Neural progenitor cell (in vitro differentiated cells): ENCODE data around the gene PRKD3. TPM values are rescaled to one million over a fixed set of nuclear protein-coding genes. Genes with fewer than 3 reads are reported as not detected.

Experiments used
- DNase-seq: peaks from one replicate; pipeline ENCODE4 v3.0.0-alpha.2; 2016; ENCODE audit warnings: low spot score
- H2AFZ ChIP-seq: fragments of 200-600 bp; sonication (generic); replicated peaks from 2 replicates; pipeline ENCODE4 v1.6.1; 2016; ENCODE audit warnings: antibody characterized with exemption
- H3F3A ChIP-seq: fragments of 200-600 bp; sonication (generic); 2 replicates; pipeline ENCODE4 v1.6.1; 2016; ENCODE audit warnings: antibody characterized with exemption, low read depth
- H3K27ac ChIP-seq: fragments of 200-600 bp; sonication (generic); 2 replicates; pipeline ENCODE4 v1.5.1; 2016; ENCODE audit warnings: mild to moderate bottlenecking
- H3K27me3 ChIP-seq: fragments of 200-600 bp; sonication (generic); 2 replicates; pipeline ENCODE4 v1.6.1; 2016; ENCODE audit warnings: mild to moderate bottlenecking, moderate library complexity
- H3K36me3 ChIP-seq: fragments of 200-600 bp; sonication (generic); 2 replicates; pipeline ENCODE4 v1.5.1; 2016
- H3K4me1 ChIP-seq: fragments of 200-600 bp; sonication (generic); 2 replicates; pipeline ENCODE4 v1.6.1; 2016; ENCODE audit warnings: mixed run types
- H3K4me2 ChIP-seq: fragments of 200-600 bp; sonication (generic); 2 replicates; pipeline ENCODE4 v1.6.1; 2016
- H3K4me3 ChIP-seq: fragments of 200-600 bp; sonication (generic); 2 replicates; pipeline ENCODE4 v1.5.1; 2016
- H3K79me2 ChIP-seq: fragments of 200-600 bp; sonication (generic); 2 replicates; pipeline ENCODE4 v1.6.1; 2016; ENCODE audit warnings: low read depth
- H3K9ac ChIP-seq: fragments of 200-600 bp; sonication (generic); 2 replicates; pipeline ENCODE4 v1.6.1; 2016
- H3K9me3 ChIP-seq: fragments of 200-600 bp; sonication (generic); 2 replicates; pipeline ENCODE4 v1.5.1; 2016; ENCODE audit warnings: low read depth
- H4K20me1 ChIP-seq: fragments of 200-600 bp; sonication (generic); 2 replicates; pipeline ENCODE4 v1.6.1; 2016; ENCODE audit warnings: low read depth
- H3K27ac Mint-ChIP-seq: 3 replicates; pipeline ENCODE4 v1.8.0; 2021; ENCODE audit warnings: mixed read lengths
- H3K27me3 Mint-ChIP-seq: 2 replicates; pipeline ENCODE4 v1.8.0; 2022; ENCODE audit warnings: low read depth, mild to moderate bottlenecking, inconsistent platforms, moderate library complexity, mixed read lengths; ENCODE audit not compliant: insufficient read depth
- H3K36me3 Mint-ChIP-seq: 3 replicates; pipeline ENCODE4 v1.8.0; 2021; ENCODE audit warnings: mixed read lengths
- H3K4me1 Mint-ChIP-seq: 3 replicates; pipeline ENCODE4 v1.8.0; 2021; ENCODE audit warnings: mixed read lengths
- H3K4me3 Mint-ChIP-seq: 3 replicates; pipeline ENCODE4 v1.8.0; 2021; ENCODE audit warnings: mild to moderate bottlenecking, moderate library complexity, mixed read lengths
- H3K9me3 Mint-ChIP-seq: 3 replicates; pipeline ENCODE4 v1.8.0; 2020; ENCODE audit warnings: mixed read lengths
- EZH2 ChIP-seq: fragments of 200-600 bp; sonication (generic); IDR thresholded peaks from 2 replicates; pipeline ENCODE4 v1.6.1; 2017; ENCODE audit warnings: antibody characterized with exemption, mild to moderate bottlenecking, moderate library complexity
- EZH2phosphoT487 ChIP-seq: fragments of 200-600 bp; sonication (generic); IDR thresholded peaks from 2 replicates; pipeline ENCODE4 v1.6.1; 2017; ENCODE audit warnings: antibody characterized with exemption
- total RNA-seq: library from RNA; depleted of rRNA; stranded (reverse); fragments of >200 nt; gene quantifications from 2 replicates; pipeline ENCODE4 v1.2.3, GENCODE V29; 2015; ENCODE audit warnings: low replicate concordance
- TF ChIP-seq, protein P1 (sequence below): fragments of 200-600 bp; sonication (generic); IDR thresholded peaks from 2 replicates; pipeline ENCODE4 v1.5.1; 2017; ENCODE audit warnings: antibody characterized with exemption, mild to moderate bottlenecking

Gene PRKD3
- total RNA-seq, 1 donor from 2014 or later: 95.9 TPM

DNA sequence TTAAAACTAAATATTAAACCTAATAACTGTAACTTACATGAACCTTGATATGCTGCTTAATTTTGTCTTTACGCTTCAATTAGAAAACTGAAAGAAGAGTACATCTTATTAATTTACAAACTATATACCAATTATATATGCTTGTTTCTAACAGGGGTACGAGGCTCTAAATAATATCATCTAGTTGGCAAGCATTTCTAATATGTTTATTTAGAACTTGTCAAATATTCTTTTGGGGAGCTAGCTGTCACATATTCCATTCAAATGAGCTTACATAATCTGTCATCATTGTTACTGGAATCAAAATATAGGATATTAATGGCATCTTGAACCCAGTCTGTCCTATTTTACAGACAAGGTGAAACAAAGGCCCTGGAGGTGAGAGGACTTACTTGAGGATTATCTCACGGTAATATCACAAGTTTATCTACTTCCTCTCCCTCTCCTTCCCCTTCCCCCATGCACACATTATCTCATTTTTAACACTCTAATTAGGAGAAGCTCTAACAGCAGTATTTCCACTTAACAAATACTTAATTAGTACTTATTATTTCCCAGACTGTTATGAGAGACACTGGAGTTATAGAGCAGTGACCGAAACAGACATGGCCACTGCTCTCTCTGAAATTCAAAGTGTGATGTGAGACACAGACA is 3.5 kb downstream of the PRKD3 start:
- Histone ChIP-seq H3K27ac (no peak overlapping the region), H3K36me3 (no peaks in the 10 kb centered on the region), H3K79me2 (peaks cover 80% of the 10 kb centered on the region), H3K27me3 (peaks cover 15% of the 10 kb centered on the region), H3K9me3 (no peaks in the 10 kb centered on the region), H3K9ac (no peak overlapping the region), H3K4me3 (peak overlapping the region; percentile 10), H3K4me1 (peaks cover 35% of the 10 kb centered on the region), H3F3A (peaks cover 30% of the 10 kb centered on the region), H4K20me1 (peaks cover 71% of the 10 kb centered on the region), H2AFZ (no peak overlapping the region), H3K4me2 (peak overlapping the region; percentile 94)
- TF ChIP-seq EZH2: no peak
- TF ChIP-seq EZH2phosphoT487: no peak
- TF ChIP-seq, protein P1, sequence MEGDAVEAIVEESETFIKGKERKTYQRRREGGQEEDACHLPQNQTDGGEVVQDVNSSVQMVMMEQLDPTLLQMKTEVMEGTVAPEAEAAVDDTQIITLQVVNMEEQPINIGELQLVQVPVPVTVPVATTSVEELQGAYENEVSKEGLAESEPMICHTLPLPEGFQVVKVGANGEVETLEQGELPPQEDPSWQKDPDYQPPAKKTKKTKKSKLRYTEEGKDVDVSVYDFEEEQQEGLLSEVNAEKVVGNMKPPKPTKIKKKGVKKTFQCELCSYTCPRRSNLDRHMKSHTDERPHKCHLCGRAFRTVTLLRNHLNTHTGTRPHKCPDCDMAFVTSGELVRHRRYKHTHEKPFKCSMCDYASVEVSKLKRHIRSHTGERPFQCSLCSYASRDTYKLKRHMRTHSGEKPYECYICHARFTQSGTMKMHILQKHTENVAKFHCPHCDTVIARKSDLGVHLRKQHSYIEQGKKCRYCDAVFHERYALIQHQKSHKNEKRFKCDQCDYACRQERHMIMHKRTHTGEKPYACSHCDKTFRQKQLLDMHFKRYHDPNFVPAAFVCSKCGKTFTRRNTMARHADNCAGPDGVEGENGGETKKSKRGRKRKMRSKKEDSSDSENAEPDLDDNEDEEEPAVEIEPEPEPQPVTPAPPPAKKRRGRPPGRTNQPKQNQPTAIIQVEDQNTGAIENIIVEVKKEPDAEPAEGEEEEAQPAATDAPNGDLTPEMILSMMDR: no peak
- no peak overlapping the region for H3K27ac Mint-ChIP-seq
- no peak for DNase-seq
- no peak overlapping the region for H3K4me3 Mint-ChIP-seq
- peaks cover 31% of the 10 kb centered on the region for H3K4me1 Mint-ChIP-seq
- peaks cover 8% of the 10 kb centered on the region for H3K27me3 Mint-ChIP-seq
- peaks cover 3% of the 10 kb centered on the region for H3K9me3 Mint-ChIP-seq
- H3K36me3 Mint-ChIP-seq: peaks cover 15% of the 10 kb centered on the region

DNA sequence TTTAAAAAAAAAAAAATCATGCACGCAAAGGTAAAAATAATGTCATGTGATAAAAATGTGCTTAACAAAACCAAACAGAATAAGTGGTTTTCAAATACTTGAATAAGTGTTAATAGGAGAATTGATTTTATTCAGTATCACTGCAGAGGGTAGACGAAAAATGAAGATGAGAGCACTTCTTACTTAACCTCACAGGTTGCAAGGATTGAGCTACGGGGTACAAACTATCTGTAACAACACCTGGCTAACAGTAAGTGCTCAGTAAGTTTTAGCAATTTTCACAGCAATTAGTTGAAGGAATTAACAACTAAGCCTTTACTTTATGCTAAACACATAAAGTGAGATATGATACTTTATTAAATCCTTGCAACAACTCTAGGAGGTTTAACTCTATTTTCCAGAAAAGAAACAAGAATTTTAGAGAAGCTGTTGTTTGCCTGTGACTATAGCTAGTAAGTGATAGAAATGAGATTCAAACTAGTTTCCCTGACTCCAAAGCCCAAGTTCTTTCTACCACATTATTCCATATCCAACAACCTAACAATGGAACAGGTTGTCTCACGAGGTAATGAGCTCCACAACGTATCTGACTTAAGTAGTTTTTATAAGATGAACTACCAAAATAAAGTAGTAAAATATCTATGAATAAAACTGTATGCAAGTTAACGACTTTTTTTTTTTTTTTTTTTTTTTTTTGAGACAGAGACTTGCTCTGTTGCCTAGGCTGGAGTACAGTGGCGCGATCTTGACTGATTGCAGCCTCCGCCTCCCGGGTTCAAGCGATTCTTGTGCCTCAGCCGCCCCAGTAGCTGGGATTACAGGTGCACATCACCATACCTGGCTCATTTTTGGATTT is 4.7 kb downstream of the PRKD3 start:
- peaks cover 3% of the 10 kb centered on the region for H3K27me3 ChIP-seq
- H4K20me1 ChIP-seq: peaks cover 83% of the 10 kb centered on the region
- no peak overlapping the region for H3K4me3 ChIP-seq
- peaks cover 18% of the 10 kb centered on the region for H3F3A ChIP-seq
- H3K9ac ChIP-seq: no peak overlapping the region
- H3K9me3 ChIP-seq: no peaks in the 10 kb centered on the region
- peaks cover 4% of the 10 kb centered on the region for H3K27me3 Mint-ChIP-seq
- no peak overlapping the region for H2AFZ ChIP-seq
- H3K9me3 Mint-ChIP-seq: peaks cover 3% of the 10 kb centered on the region
- peaks cover 45% of the 10 kb centered on the region for H3K4me1 ChIP-seq
- no peak overlapping the region for H3K4me3 Mint-ChIP-seq
- no peaks in the 10 kb centered on the region for H3K36me3 ChIP-seq
- H3K4me2 ChIP-seq: no peak overlapping the region
- DNase-seq: no peak
- TF ChIP-seq EZH2phosphoT487 (no peak), EZH2 (no peak)
- TF ChIP-seq, protein P1: no peak
- peaks cover 31% of the 10 kb centered on the region for H3K4me1 Mint-ChIP-seq
- peaks cover 25% of the 10 kb centered on the region for H3K36me3 Mint-ChIP-seq
- H3K27ac ChIP-seq: no peak overlapping the region
- no peak overlapping the region for H3K27ac Mint-ChIP-seq
- H3K79me2 ChIP-seq: peaks cover 92% of the 10 kb centered on the region

GRCh38 chr2:37318401-37318800 is 6.2 kb downstream of the PRKD3 start:
- Histone ChIP-seq H3K79me2 (peaks cover 100% of the 10 kb centered on the region), H3K27ac (peak overlapping the region; percentile 8), H3K4me3 (no peak overlapping the region), H3K36me3 (no peaks in the 10 kb centered on the region), H3K4me1 (peaks cover 46% of the 10 kb centered on the region), H3K9ac (no peak overlapping the region), H3F3A (peaks cover 7% of the 10 kb centered on the region), H3K27me3 (no peaks in the 10 kb centered on the region), H2AFZ (no peak overlapping the region), H4K20me1 (peaks cover 84% of the 10 kb centered on the region), H3K9me3 (no peaks in the 10 kb centered on the region), H3K4me2 (no peak overlapping the region)
- TF ChIP-seq EZH2phosphoT487: no peak
- TF ChIP-seq, protein P1: no peak
- no peak for TF ChIP-seq EZH2
- no peak for DNase-seq
- Mint-ChIP-seq H3K27ac (no peak overlapping the region), H3K27me3 (no peaks in the 10 kb centered on the region), H3K4me3 (no peak overlapping the region), H3K4me1 (peaks cover 25% of the 10 kb centered on the region), H3K36me3 (peaks cover 29% of the 10 kb centered on the region), H3K9me3 (no peaks in the 10 kb centered on the region)
